ENCODE data around the gene SLC35G6. TPM values are rescaled to one million over a fixed set of nuclear protein-coding genes. Genes with fewer than 3 reads are reported as not detected.
"Not testable (repeated sequence)": the region's sequence is repeated elsewhere in the genome, so short reads cannot be mapped to it uniquely, and the experiment has no call there.

Gene SLC35G6
- total RNA-seq (2021; ENCODE audit: unreplicated experiment) (not detected), Bru-seq, nascent RNA (not detected), BruChase-seq, experiment 1, labeled RNA remaining after a 2-hour chase (percentile 17 among the genes with signal in this experiment), BruChase-seq, experiment 2, labeled RNA remaining after a 6-hour chase (not detected)
- polyA plus RNA-seq (2012; ENCODE audit: insufficient read length): 0.27 TPM
- long read RNA-seq: 0 reads

GRCh38 chr17:7481275-7481674 lies at the start of gene SLC35G6:
TSS of gene SLC35G6 (plus strand) at chr17:7481446. CDS start at chr17:7481517, 71 bp downstream.
- POLR2A ChIA-PET: interaction anchor here (0.6 kb wide), 1 partner anchor 38 kb away, joined by 3 read pairs; no protein-coding TSS in a partner anchor
- BruUV-seq (replicated peaks); H3K9me3 ChIP-seq (ENCODE audit: control insufficient read depth, insufficient read depth, low read depth, low read length); intact Hi-C loops (cut with micrococcal nuclease; ENCODE audit: unreplicated experiment); ATAC-seq; CTCF ChIA-PET; H3K36me3 ChIP-seq (ENCODE audit: control insufficient read depth, insufficient read depth, low read length); DNase-seq (ENCODE audit: low read depth, low spot score); H3K27me3 ChIP-seq (ENCODE audit: control insufficient read depth, insufficient read depth, low read length); in situ Hi-C loops (cut with HindIII; ENCODE audit: low pct_unique_long_range_greater_than_20kb, low sequenced_read_pairs): not testable (repeated sequence)
- Histone ChIP-seq H3K4me1 (ENCODE audit: control insufficient read depth, insufficient read depth, low read length) (peaks cover 34% of the 10 kb centered on the region), H3K4me3 (ENCODE audit: low read depth in 2 of 2, low read length in 2 of 2) (peak within 1 kb of the TSS in 1 of 2 experiments; percentile 61; a peak in 1 of 4 replicates), H3K27ac (ENCODE audit: low read length) (peak within 1 kb of the TSS; percentile 83)

- Histone ChIP-seq H3K4me3 (ENCODE audit: low read depth in 2 of 2, low read length in 2 of 2) (no peak overlapping the region), H3K9me3 (ENCODE audit: control insufficient read depth, insufficient read depth, low read depth, low read length) (no peaks in the 10 kb centered on the region), H3K27me3 (ENCODE audit: control insufficient read depth, insufficient read depth, low read length) (no peaks in the 10 kb centered on the region), H3K4me1 (ENCODE audit: control insufficient read depth, insufficient read depth, low read length) (no peaks in the 10 kb centered on the region), H3K27ac (ENCODE audit: low read length) (no peak overlapping the region), H3K36me3 (ENCODE audit: control insufficient read depth, insufficient read depth, low read length) (no peaks in the 10 kb centered on the region)
- CTCF ChIA-PET: no interaction called here
- POLR2A ChIA-PET: no interaction called here
- intact Hi-C loops (cut with micrococcal nuclease; ENCODE audit: unreplicated experiment): loop anchor here (10.0 kb wide), 1 partner anchor 77 kb away; the partner anchor contains the start of genes KCTD11 and TMEM95
- DNase-seq (ENCODE audit: low read depth, low spot score) (no peak), ATAC-seq (no peak)
- no TSS peak for BruUV-seq (replicated peaks)
- in situ Hi-C loops (cut with HindIII; ENCODE audit: low pct_unique_long_range_greater_than_20kb, low sequenced_read_pairs): no loop called here
- TF ChIP-seq CTCF (IDR thresholded peaks at IDR 0.05) (no peak), SIN3A (IDR thresholded peaks at IDR 0.05; ENCODE audit: borderline replicate concordance, insufficient read depth, low read depth, low read length) (no peak), POLR2AphosphoS5 (IDR thresholded peaks at IDR 0.05; ENCODE audit: low read depth, low read length) (no peak), TCF7L2 (IDR thresholded peaks at IDR 0.05; ENCODE audit: low read depth, low read length) (no peak), REST (IDR thresholded peaks at IDR 0.05; ENCODE audit: insufficient read depth in 1 of 2, low read depth in 2 of 2, low read length in 1 of 2) (no peak)
Measured at GRCh38 chr17:7432296-7432695, 49.0 kb upstream of the SLC35G6 start.
